Suprapubic skin (tissue), 4 donors: ENCODE data around the gene SSC5D. TPM values are rescaled to one million over a fixed set of nuclear protein-coding genes. Genes with fewer than 3 reads are reported as not detected.

ENCODE experiments used
- DNase-seq, 2 donors: peaks; one replicate each; pipeline ENCODE4 v3.0.0-alpha.2; 2019; ENCODE audit warnings: low spot score in 2 of 2
- H3K27ac ChIP-seq: fragments of 200-600 bp; sonication (generic); one replicate; pipeline ENCODE4 v1.5.1; 2019
- H3K27me3 ChIP-seq: fragments of 200-600 bp; sonication (generic); one replicate; pipeline ENCODE4 v1.5.1; 2019
- H3K36me3 ChIP-seq: fragments of 200-600 bp; sonication (generic); one replicate; pipeline ENCODE4 v1.5.1; 2019
- H3K4me1 ChIP-seq: fragments of 200-600 bp; sonication (generic); one replicate; pipeline ENCODE4 v1.5.1; 2019
- H3K4me3 ChIP-seq: fragments of 200-600 bp; sonication (generic); one replicate; pipeline ENCODE4 v1.5.1; 2019; ENCODE audit warnings: mild to moderate bottlenecking
- H3K9me3 ChIP-seq: fragments of 200-600 bp; sonication (generic); one replicate; pipeline ENCODE4 v1.5.1; 2019
- EP300 ChIP-seq: sonication (generic); formaldehyde crosslinking; IDR thresholded peaks from one replicate; pipeline ENCODE4 v1.6.1; 2017; ENCODE audit warnings: antibody characterized with exemption
- POLR2A ChIP-seq, 2 donors: fragments of 450-650 bp; IDR thresholded peaks; one replicate each; pipeline ENCODE4 v1.6.1; 2017; ENCODE audit warnings: antibody characterized with exemption in 2 of 2, mild to moderate bottlenecking in 2 of 2, moderate library complexity in 2 of 2
- POLR2AphosphoS5 ChIP-seq, 3 donors: sonication (generic); formaldehyde crosslinking; IDR thresholded peaks; one replicate each; pipeline ENCODE4 v1.6.1; 2017; ENCODE audit warnings: antibody characterized with exemption in 3 of 3
- WGBS: methylation state at CpG from one replicate; pipeline ENCODE4 v1.1.5; 2018; 5-methylcytosine and 5-hydroxymethylcytosine counted together
- total RNA-seq, 4 donors: library from RNA; depleted of rRNA; stranded (reverse); fragments of >200 nt; gene quantifications; one replicate each; pipeline ENCODE4 v1.1.0, GENCODE V29; 2016
- TF ChIP-seq, protein P1 (sequence below), 2 donors: fragments of 200-600 bp in 1 of 2; fragments of 450-650 bp in 1 of 2; sonication (generic) in 1 of 2; IDR thresholded peaks; one replicate each; pipeline ENCODE4 v1.5.1; 2016 to 2019; ENCODE audit warnings: antibody characterized with exemption in 2 of 2, mild to moderate bottlenecking in 1 of 2, moderate library complexity in 1 of 2

The SSC5D gene
- total RNA-seq, 4 donors from 2014 or later, result 0.57 to 2.1 (median 1.0) TPM

DNA sequence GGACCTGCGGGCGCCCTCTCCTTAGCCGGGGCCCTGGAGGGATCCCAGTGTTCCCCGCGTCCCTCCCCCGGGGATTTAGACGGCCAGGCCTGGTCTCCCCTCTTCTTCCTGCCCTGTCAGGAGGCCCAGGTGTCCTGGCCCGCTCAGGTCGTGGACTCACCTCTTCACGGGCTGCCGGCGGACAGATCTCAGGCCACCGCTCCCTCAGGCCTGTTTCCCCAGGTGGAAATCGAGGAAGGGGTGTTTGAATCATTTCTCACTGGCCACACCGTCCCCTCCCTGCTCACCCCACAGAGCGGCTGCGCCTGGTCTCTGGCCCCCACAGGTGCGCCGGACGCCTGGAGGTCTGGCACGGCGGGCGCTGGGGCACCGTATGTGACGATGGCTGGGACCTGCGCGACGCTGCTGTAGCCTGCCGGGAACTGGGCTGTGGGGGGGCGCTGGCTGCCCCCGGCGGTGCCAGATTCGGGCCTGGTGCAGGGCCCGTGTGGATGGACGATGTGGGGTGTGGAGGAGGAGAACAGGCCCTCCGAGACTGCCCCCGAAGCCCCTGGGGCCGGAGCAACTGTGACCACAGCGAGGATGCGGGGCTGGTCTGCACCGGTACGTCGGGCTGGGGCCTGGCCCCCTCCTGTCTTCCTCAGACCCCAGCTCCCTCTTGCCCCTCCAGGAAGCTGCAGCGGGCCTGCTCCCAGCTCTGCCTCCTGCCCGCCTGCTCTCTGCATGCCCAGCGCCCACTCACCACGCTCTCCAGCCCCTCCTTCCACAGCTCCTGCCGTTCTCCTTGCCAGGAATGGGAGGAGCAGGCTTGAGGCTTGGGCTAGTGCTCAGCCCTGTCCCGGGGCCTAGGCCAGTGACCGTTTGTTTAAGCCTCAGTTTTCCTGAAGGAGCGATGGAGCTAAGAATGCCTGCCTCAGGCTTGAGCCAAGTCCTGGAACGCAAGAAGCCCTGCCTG is 2.5 kb downstream of the SSC5D start:
- TF ChIP-seq POLR2AphosphoS5 (IDR thresholded peaks at IDR 0.05), result no peak
- TF ChIP-seq, protein P1, sequence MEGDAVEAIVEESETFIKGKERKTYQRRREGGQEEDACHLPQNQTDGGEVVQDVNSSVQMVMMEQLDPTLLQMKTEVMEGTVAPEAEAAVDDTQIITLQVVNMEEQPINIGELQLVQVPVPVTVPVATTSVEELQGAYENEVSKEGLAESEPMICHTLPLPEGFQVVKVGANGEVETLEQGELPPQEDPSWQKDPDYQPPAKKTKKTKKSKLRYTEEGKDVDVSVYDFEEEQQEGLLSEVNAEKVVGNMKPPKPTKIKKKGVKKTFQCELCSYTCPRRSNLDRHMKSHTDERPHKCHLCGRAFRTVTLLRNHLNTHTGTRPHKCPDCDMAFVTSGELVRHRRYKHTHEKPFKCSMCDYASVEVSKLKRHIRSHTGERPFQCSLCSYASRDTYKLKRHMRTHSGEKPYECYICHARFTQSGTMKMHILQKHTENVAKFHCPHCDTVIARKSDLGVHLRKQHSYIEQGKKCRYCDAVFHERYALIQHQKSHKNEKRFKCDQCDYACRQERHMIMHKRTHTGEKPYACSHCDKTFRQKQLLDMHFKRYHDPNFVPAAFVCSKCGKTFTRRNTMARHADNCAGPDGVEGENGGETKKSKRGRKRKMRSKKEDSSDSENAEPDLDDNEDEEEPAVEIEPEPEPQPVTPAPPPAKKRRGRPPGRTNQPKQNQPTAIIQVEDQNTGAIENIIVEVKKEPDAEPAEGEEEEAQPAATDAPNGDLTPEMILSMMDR (IDR thresholded peaks at IDR 0.05), result no peak
- TF ChIP-seq POLR2A (IDR thresholded peaks at IDR 0.05), result no peak
- TF ChIP-seq EP300, result no peak
- Histone ChIP-seq H3K4me1 (peaks cover 53% of the 10 kb centered on the region), H3K4me3 (no peak overlapping the region), H3K27me3 (peaks cover 21% of the 10 kb centered on the region), H3K27ac (no peak overlapping the region), H3K36me3 (no peaks in the 10 kb centered on the region), H3K9me3 (no peaks in the 10 kb centered on the region)
- DNase-seq, result no peak
- WGBS, result 75% methylated on average over 31 of the region's 52 CpGs

DNA sequence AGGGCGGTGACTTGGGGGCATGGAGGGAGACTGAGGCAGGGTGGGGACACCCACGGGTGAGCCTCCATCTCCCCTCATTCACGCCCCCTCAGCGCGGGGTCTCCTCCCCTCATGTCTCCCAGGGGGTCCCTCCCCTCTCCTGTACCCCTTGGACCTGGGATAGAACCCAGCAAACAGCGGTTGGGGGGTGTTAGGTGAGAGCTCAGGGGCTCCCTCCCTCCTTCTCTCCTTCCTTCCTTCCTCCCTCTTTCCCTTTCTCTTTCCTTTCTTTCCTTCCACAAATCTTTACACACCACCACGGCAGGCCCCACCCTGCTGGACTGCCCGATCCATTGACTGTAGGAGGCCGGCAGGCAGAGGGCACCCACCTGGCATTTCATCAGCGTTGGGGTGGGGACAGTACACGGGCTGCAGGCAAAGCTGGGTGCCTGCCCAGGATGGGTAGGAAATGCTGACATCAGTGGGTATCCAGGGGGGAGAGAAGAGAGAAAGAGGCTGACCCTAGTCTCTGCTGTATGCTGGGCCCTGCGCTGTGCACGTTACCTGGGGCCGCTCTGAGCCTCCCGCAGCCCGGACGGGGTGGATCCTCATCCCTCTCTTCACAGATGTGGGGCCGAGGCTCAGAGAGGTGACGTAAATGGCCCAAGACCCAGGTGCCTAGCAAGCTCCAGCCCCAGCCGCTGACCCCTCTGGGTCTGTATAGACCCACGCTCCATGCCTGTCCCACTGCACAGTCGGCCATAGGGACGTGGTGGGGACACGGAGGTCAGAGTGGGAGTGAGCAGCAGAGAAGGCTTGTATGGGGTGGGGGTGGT is 3.5 kb downstream of the SSC5D start:
- DNase-seq, result no peak
- H3K27ac ChIP-seq, result no peak overlapping the region
- no peak for TF ChIP-seq POLR2A (IDR thresholded peaks at IDR 0.05)
- TF ChIP-seq EP300, result no peak

DNA sequence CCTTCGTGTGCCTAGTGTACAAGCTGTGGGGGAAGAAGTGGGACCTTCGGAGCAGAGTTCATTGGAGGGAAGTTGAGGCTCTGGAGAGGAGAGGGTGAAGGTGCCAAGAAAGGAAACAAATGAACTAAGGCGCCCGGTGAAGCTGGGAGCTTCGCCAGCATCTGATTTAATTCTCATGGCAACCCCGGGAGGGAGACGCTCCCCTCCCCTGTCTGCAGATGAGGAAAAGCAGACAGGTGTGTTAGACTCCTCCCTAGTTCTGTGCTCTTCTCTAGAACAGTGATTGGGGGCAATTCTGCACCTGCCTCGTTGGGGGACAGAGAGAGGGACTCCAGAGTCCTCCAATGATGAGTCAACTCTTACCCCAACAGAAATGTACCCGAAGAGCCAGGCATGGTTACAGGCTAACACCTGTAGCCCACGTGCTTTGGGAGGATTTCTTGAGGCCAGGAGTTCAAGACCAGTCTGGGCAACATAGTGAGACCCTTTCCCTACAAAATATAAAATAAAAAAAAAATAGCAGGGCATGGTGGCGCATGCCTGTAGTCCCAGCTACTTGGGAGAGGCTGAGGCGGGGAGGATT is 4.2 kb downstream of the SSC5D start:
- Histone ChIP-seq H3K9me3 (no peaks in the 10 kb centered on the region), H3K4me1 (peaks cover 37% of the 10 kb centered on the region), H3K27ac (no peak overlapping the region), H3K27me3 (peaks cover 21% of the 10 kb centered on the region), H3K36me3 (no peaks in the 10 kb centered on the region), H3K4me3 (no peak overlapping the region)
- no peak for TF ChIP-seq POLR2A (IDR thresholded peaks at IDR 0.05)
- no peak for TF ChIP-seq EP300
- no peak for TF ChIP-seq POLR2AphosphoS5 (IDR thresholded peaks at IDR 0.05)
- TF ChIP-seq, protein P1 (IDR thresholded peaks at IDR 0.05), result no peak
- no peak for DNase-seq
- 33% methylated on average over 12 of the region's 12 CpGs for WGBS

More for the DNA sequence above, 3.5 kb downstream of the SSC5D start:
- 60% methylated on average over 22 of the region's 24 CpGs for WGBS
- Histone ChIP-seq H3K4me3 (no peak overlapping the region), H3K9me3 (no peaks in the 10 kb centered on the region), H3K4me1 (peaks cover 43% of the 10 kb centered on the region), H3K36me3 (no peaks in the 10 kb centered on the region), H3K27me3 (peaks cover 21% of the 10 kb centered on the region)

DNA sequence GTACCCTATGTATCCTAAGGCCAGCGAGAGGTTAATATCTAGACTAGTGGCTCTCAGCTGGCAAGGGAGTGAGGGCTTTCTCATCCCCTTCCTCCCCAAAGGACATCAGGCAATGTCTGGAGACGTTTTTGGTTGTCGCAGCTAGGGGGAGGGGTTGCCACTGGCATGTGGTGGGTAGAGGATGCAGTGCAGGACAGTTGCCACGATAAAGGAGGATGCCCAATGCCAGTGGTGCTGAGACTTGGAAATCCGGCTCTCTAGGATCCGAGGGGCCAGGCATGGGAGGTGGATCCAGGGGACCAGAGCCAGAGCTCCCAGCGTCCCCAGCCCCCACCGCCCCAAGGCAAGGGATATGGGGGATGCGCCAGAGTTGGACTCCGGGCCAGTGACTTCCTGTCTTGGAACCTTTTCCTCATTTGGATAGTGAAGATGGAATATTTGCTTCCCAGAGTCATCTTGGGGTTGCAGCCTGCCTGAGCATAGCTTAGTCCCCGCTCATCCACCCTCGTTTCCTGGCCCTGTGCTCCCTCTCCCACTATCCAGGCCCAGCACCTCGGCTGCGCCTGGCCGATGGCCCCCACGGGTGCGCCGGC is 4.9 kb downstream of the SSC5D start:
- Histone ChIP-seq H3K4me3 (peak overlapping the region; percentile 35), H3K4me1 (peaks cover 30% of the 10 kb centered on the region)
- 29% methylated on average over 6 of the region's 18 CpGs for WGBS

More for the DNA sequence above, 4.9 kb downstream of the SSC5D start:
- H3K27me3 ChIP-seq, result peaks cover 21% of the 10 kb centered on the region
- TF ChIP-seq POLR2AphosphoS5 (IDR thresholded peaks at IDR 0.05) (no peak), EP300 (no peak), POLR2A (IDR thresholded peaks at IDR 0.05) (no peak)
- TF ChIP-seq, protein P1 (IDR thresholded peaks at IDR 0.05), result no peak
- no peaks in the 10 kb centered on the region for H3K9me3 ChIP-seq
- H3K36me3 ChIP-seq, result no peaks in the 10 kb centered on the region
- no peak for DNase-seq
- H3K27ac ChIP-seq, result peak overlapping the region; percentile 56
